Right lobe of liver (tissue), 6 donors: ENCODE measurements around the gene ZNF557. TPM values are rescaled to one million over a fixed set of nuclear protein-coding genes. Genes with fewer than 3 reads are reported as not detected.
A peak's percentile ranks its signal among the peaks of the same experiment; 100 is the strongest.
"Not testable (repeated sequence)": the region's sequence is repeated elsewhere in the genome, so short reads cannot be mapped to it uniquely, and the experiment has no call there.

ENCODE experiments used
- ATAC-seq, 4 donors: fragments of 200-7000 bp; cut with Tn5 transposase; one replicate each; pipeline ENCODE4 v1.9.1; 2020; ENCODE audit warnings: mild to moderate bottlenecking in 4 of 4, moderate library complexity in 4 of 4
- DNase-seq, 3 donors: peaks; one replicate each; pipeline ENCODE4 v3.0.0-alpha.2; 2020
- H3K27ac ChIP-seq, 3 donors: fragments of 200-600 bp; one replicate each; pipeline ENCODE4 v1.8.0; 2022
- H3K27me3 ChIP-seq, 2 donors: fragments of 200-600 bp; one replicate each; pipeline ENCODE4 v1.8.0; 2022
- H3K36me3 ChIP-seq, 4 donors: fragments of 200-600 bp; sonication (generic) in 1 of 4; one replicate each; pipeline versions ENCODE4 v1.5.1 to v1.8.0; 2017 to 2022; ENCODE audit warnings: control low read depth in 1 of 4
- H3K4me1 ChIP-seq, 4 donors: fragments of 200-600 bp; sonication (generic) in 1 of 4; one replicate each; pipeline versions ENCODE4 v1.5.1 to v1.8.0; 2017 to 2022; ENCODE audit warnings: control low read depth in 1 of 4
- H3K4me3 ChIP-seq, 3 donors: fragments of 200-600 bp; one replicate each; pipeline ENCODE4 v1.8.0; 2022
- H3K9me3 ChIP-seq, 4 donors: fragments of 200-600 bp; sonication (generic) in 1 of 4; one replicate each; pipeline versions ENCODE4 v1.5.1 to v1.8.0; 2017 to 2022; ENCODE audit warnings: control low read depth in 1 of 4
- CTCF ChIP-seq, 4 donors: fragments of 200-600 bp in 3 of 4; fragments of 450-650 bp in 1 of 4; IDR thresholded peaks; one replicate each; pipeline versions ENCODE4 v1.5.1 to v1.8.0; 2016 to 2022; ENCODE audit warnings: antibody characterized with exemption in 4 of 4, mild to moderate bottlenecking in 2 of 4
- POLR2A ChIP-seq: fragments of 450-650 bp; IDR thresholded peaks from one replicate; pipeline ENCODE4 v1.6.1; 2017; ENCODE audit warnings: antibody characterized with exemption, mild to moderate bottlenecking
- WGBS: methylation state at CpG from one replicate; pipeline ENCODE4 v1.1.6; 2018; ENCODE audit warnings: low coverage, low lambda C conversion rate; ENCODE audit not compliant: insufficient coverage; ENCODE audit errors: missing lambda C conversion rate; 5-methylcytosine and 5-hydroxymethylcytosine counted together
- intact Hi-C, 2 donors: fragments of 100-400 bp; cut with DNase I; formaldehyde crosslinking; loops; one replicate each; pipeline versions ENCODE4 v1.11.2 to v1.14.1; 2022
- long read RNA-seq: library from polyadenylated mRNA; unstranded; transcript quantifications from one replicate; pipeline ENCODE4 v2.0.0, GENCODE V29; 2019
- total RNA-seq, 6 experiments: library from RNA; depleted of rRNA in 2 of 6; stranded (reverse); fragments of >200 nt in 2 of 6; fragmentation: NEBNext Ultra II Directional in 3 of 6; extraction: Animal tissue kit (Norgen Biotek cat#: 25700) in 3 of 6; gene quantifications; one replicate each; pipeline versions ENCODE4 v1.1.0 to v1.2.4, GENCODE V29; 2016 to 2023
- donor health status: DM: no; HTN: yes; CAD: no.
- donor health status: DM: no; HTN: no; CAD: no.
- donor health status: DM: no; HTN: no; CAD: no.
- donor health status: DM: no; HTN: yes; CAD: no.
- donor health status: DM: no; HTN: yes; CAD: no.

ZNF557 gene
- 1 to 10 TPM; 3.2 to 3.9 (median 3.5) TPM for total RNA-seq
- long read RNA-seq, full-length matches to known transcripts, result 2 of 3 reads
- long read RNA-seq, partial matches to known transcripts, result 0 of 3 reads
- long read RNA-seq, other reads (novel, unspliced or antisense), result 1 of 3 reads

- under 1% methylated on average over 23 of the region's 56 CpGs for WGBS
- peak within 1 kb of the TSS; percentile 61 to 99 (median 89) for H3K4me3 ChIP-seq
- intact Hi-C loops, result no loop called here
- TF ChIP-seq CTCF (IDR thresholded peaks at IDR 0.05) (no peak), POLR2A (peak; percentile 61)
- no peaks in the 10 kb centered on the region for H3K27me3 ChIP-seq
- peak; percentile 99 to 100 (median 100) for DNase-seq
- H3K9me3 ChIP-seq, result no peaks in the 10 kb centered on the region
- peak; percentile 99 to 100 (median 100) for ATAC-seq
- H3K36me3 ChIP-seq, result peaks cover 4 to 26% (median 16%) of the 10 kb centered on the region in 4 donors
- H3K4me1 ChIP-seq, result peaks cover 0 to 10% (median 3%) of the 10 kb centered on the region in 4 donors
- H3K27ac ChIP-seq, result peak within 1 kb of the TSS; percentile 25 to 73 (median 33)
Measured at GRCh38 chr19:7069042-7069903, at the start of gene ZNF557. ZNF557 (plus strand) TSS chr19:7069703; CDS start chr19:7075075, 5,372 bp downstream.

- intact Hi-C loops, H3K4me1 ChIP-seq, ATAC-seq, DNase-seq, H3K9me3 ChIP-seq, H3K27ac ChIP-seq, H3K4me3 ChIP-seq, H3K36me3 ChIP-seq, H3K27me3 ChIP-seq: not testable (repeated sequence)
- no CpG with 5 or more reads among the region's 6 CpGs for WGBS
Measured at GRCh38 chr19:7021331-7021730, 48.2 kb upstream of the ZNF557 start, which contains the start of gene MBD3L2B. MBD3L2B (minus strand) TSS chr19:7021431; CDS start chr19:7021397, 34 bp downstream.

GRCh38 chr19:7028790-7029189 lies 40.7 kb upstream of the ZNF557 start:
- H3K27me3 ChIP-seq, H3K9me3 ChIP-seq, H3K36me3 ChIP-seq, H3K4me3 ChIP-seq, DNase-seq, intact Hi-C loops, H3K4me1 ChIP-seq, ATAC-seq, H3K27ac ChIP-seq: not testable (repeated sequence)
- WGBS, result no CpG with 5 or more reads among the region's 1 CpG

- H3K4me3 ChIP-seq, intact Hi-C loops, H3K36me3 ChIP-seq, ATAC-seq, H3K9me3 ChIP-seq, H3K27ac ChIP-seq, H3K27me3 ChIP-seq, H3K4me1 ChIP-seq, DNase-seq: not testable (repeated sequence)
- no CpG with 5 or more reads among the region's 9 CpGs for WGBS
Measured at GRCh38 chr19:7030278-7030677, 39.2 kb upstream of the ZNF557 start, which contains the start of gene MBD3L5. MBD3L5 (plus strand) TSS chr19:7030578; CDS start chr19:7030612, 34 bp downstream.

GRCh38 chr19:7040079-7040478 lies 29.4 kb upstream of the ZNF557 start, which contains the start of gene MBD3L4:
MBD3L4 (minus strand) TSS chr19:7040179; CDS start chr19:7040144, 35 bp downstream.
- 58% methylated on average over 2 of the region's 9 CpGs for WGBS
- ATAC-seq, DNase-seq, H3K27ac ChIP-seq, intact Hi-C loops, H3K36me3 ChIP-seq, H3K9me3 ChIP-seq, H3K4me1 ChIP-seq, H3K4me3 ChIP-seq, H3K27me3 ChIP-seq: not testable (repeated sequence)

GRCh38 chr19:7041563-7041962 lies 27.9 kb upstream of the ZNF557 start:
- ATAC-seq, intact Hi-C loops, H3K9me3 ChIP-seq, H3K4me3 ChIP-seq, DNase-seq, H3K4me1 ChIP-seq, H3K27me3 ChIP-seq, H3K36me3 ChIP-seq, H3K27ac ChIP-seq: not testable (repeated sequence)
- WGBS, result no CpG with 5 or more reads among the region's 2 CpGs

- no CpG with 5 or more reads among the region's 7 CpGs for WGBS
- H3K9me3 ChIP-seq, DNase-seq, H3K4me3 ChIP-seq, H3K27ac ChIP-seq, H3K27me3 ChIP-seq, ATAC-seq, H3K4me1 ChIP-seq, intact Hi-C loops, H3K36me3 ChIP-seq: not testable (repeated sequence)
Measured at GRCh38 chr19:7049021-7049420, 20.5 kb upstream of the ZNF557 start, which contains the start of gene MBD3L2. MBD3L2 (plus strand) TSS chr19:7049321; CDS start chr19:7049374, 53 bp downstream.

- H3K27me3 ChIP-seq, H3K9me3 ChIP-seq, DNase-seq, intact Hi-C loops, H3K27ac ChIP-seq, H3K36me3 ChIP-seq, H3K4me3 ChIP-seq, H3K4me1 ChIP-seq, ATAC-seq: not testable (repeated sequence)
- no CpG with 5 or more reads among the region's 5 CpGs for WGBS
Measured at GRCh38 chr19:7051421-7051820, 18.1 kb upstream of the ZNF557 start.

GRCh38 chr19:7052896-7053295 lies 16.6 kb upstream of the ZNF557 start:
- H3K36me3 ChIP-seq, H3K4me1 ChIP-seq, H3K27me3 ChIP-seq, H3K4me3 ChIP-seq, H3K27ac ChIP-seq, H3K9me3 ChIP-seq, ATAC-seq, intact Hi-C loops, DNase-seq: not testable (repeated sequence)
- 83% methylated on average over 7 of the region's 7 CpGs for WGBS

GRCh38 chr19:7054635-7055368 lies 14.7 kb upstream of the ZNF557 start:
- H3K4me1 ChIP-seq, intact Hi-C loops, H3K36me3 ChIP-seq, ATAC-seq, H3K9me3 ChIP-seq, H3K27me3 ChIP-seq, DNase-seq, H3K27ac ChIP-seq, H3K4me3 ChIP-seq: not testable (repeated sequence)
- 94% methylated on average over 10 of the region's 14 CpGs for WGBS
